Uterus (tissue), 2 donors: Measurements from ENCODE around the gene KIF20B.

ENCODE experiments used
- POLR2A ChIP-seq, 2 donors: fragments of 450-650 bp; IDR thresholded peaks; one replicate each; pipeline ENCODE4 v1.6.1; 2016; ENCODE audit warnings: antibody characterized with exemption in 2 of 2, mild to moderate bottlenecking in 1 of 2, moderate library complexity in 1 of 2
- TF ChIP-seq, protein P1 (sequence below), 4 experiments: fragments of 200-600 bp in 2 of 4; fragments of 450-650 bp in 2 of 4; sonication (generic) in 2 of 4; IDR thresholded peaks; one replicate each; pipeline ENCODE4 v1.5.1; 2016 to 2019; ENCODE audit warnings: antibody characterized with exemption in 4 of 4, mild to moderate bottlenecking in 2 of 4, moderate library complexity in 1 of 4

- TF ChIP-seq, protein P1, sequence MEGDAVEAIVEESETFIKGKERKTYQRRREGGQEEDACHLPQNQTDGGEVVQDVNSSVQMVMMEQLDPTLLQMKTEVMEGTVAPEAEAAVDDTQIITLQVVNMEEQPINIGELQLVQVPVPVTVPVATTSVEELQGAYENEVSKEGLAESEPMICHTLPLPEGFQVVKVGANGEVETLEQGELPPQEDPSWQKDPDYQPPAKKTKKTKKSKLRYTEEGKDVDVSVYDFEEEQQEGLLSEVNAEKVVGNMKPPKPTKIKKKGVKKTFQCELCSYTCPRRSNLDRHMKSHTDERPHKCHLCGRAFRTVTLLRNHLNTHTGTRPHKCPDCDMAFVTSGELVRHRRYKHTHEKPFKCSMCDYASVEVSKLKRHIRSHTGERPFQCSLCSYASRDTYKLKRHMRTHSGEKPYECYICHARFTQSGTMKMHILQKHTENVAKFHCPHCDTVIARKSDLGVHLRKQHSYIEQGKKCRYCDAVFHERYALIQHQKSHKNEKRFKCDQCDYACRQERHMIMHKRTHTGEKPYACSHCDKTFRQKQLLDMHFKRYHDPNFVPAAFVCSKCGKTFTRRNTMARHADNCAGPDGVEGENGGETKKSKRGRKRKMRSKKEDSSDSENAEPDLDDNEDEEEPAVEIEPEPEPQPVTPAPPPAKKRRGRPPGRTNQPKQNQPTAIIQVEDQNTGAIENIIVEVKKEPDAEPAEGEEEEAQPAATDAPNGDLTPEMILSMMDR (IDR thresholded peaks at IDR 0.05) = no peak
- TF ChIP-seq POLR2A (IDR thresholded peaks at IDR 0.05) = no peak
Observed at GRCh38 chr10:89683883-89684282, 17.5 kb upstream of the KIF20B start.
